ENCODE measurements around the gene ABLIM2. TPM values are rescaled to one million over a fixed set of nuclear protein-coding genes. Genes with fewer than 3 reads are reported as not detected.

ABLIM2 gene
- total and polyA plus RNA-seq, 2 of the 4 experiments (the other 2 are of a cell fraction), result under 0.01 to 0.10 TPM

GRCh38 chr4:8176547-8177399, 18.2 kb upstream of the ABLIM2 start (continued):
- no peak for TF ChIP-seq CEBPB (IDR thresholded peaks at IDR 0.05; ENCODE audit: low read depth, low read length)
- no peak for TF ChIP-seq FOS (IDR thresholded peaks at IDR 0.05; ENCODE audit: low read depth, low read length)

GRCh38 chr4:8175686-8176085, 17.1 kb upstream of the ABLIM2 start:
- Histone ChIP-seq H3K14ac (replicated peaks; ENCODE audit: low read depth, low read length) (no peak overlapping the region), H4K20me1 (ENCODE audit: insufficient read depth, low read length) (peaks cover 6% of the 10 kb centered on the region), H3K18ac (ENCODE audit: low read depth, low read length) (no peak overlapping the region), H3K9ac (ENCODE audit: low read depth, low read length) (no peak overlapping the region), H3K27me3 (ENCODE audit: control insufficient read depth, insufficient read depth, low read length) (peaks cover 46% of the 10 kb centered on the region), H3K4me2 (ENCODE audit: low read depth, low read length) (no peak overlapping the region), H3K9me1 (ENCODE audit: insufficient read depth, low read length) (no peaks in the 10 kb centered on the region), H3K23ac (ENCODE audit: low read depth, low read length) (no peak overlapping the region), H4K91ac (ENCODE audit: insufficient read depth, low read depth, low read length) (no peak overlapping the region), H2BK20ac (ENCODE audit: low read depth, low read length) (no peak overlapping the region), H3K4me3 (ENCODE audit: insufficient read depth, low read depth, low read length) (no peak overlapping the region), H3K4me1 (ENCODE audit: control insufficient read depth, insufficient read depth, low read length) (no peaks in the 10 kb centered on the region), H3K27ac (ENCODE audit: insufficient read depth, low read length) (no peak overlapping the region), H2AFZ (replicated peaks; ENCODE audit: low read length, poor library complexity) (no peak overlapping the region), H2BK5ac (ENCODE audit: low read depth, low read length, poor library complexity, severe bottlenecking) (no peak overlapping the region), H3K79me1 (ENCODE audit: low read depth in 1 of 2, low read length in 2 of 2) (no peaks in the 10 kb centered on the region), H4K5ac (ENCODE audit: low read depth, low read length) (no peak overlapping the region), H2AK9ac (replicated peaks; ENCODE audit: low read depth, low read length, poor library complexity) (no peak overlapping the region), H2BK15ac (ENCODE audit: low read depth, low read length) (no peak overlapping the region), H3K9me3 (ENCODE audit: control insufficient read depth, insufficient read depth, low read length) (no peaks in the 10 kb centered on the region), H2BK120ac (ENCODE audit: low read depth, low read length) (no peak overlapping the region), H2AK5ac (ENCODE audit: low read depth, low read length) (no peak overlapping the region), H3K4ac (ENCODE audit: low read depth, low read length) (no peak overlapping the region), H3K36me3 (ENCODE audit: control insufficient read depth, insufficient read depth, low read length) (no peaks in the 10 kb centered on the region), H3K56ac (ENCODE audit: extremely low read depth, insufficient read depth, low read length) (no peak overlapping the region), H4K8ac (ENCODE audit: low read depth in 2 of 2, low read length in 2 of 2) (no peak overlapping the region)
- 90% methylated on average over 2 of the region's 6 CpGs; no CpG with 5 or more reads in 1 of the 2 experiments for WGBS, 2 experiments (ENCODE audit: extremely low coverage in 2 of 2, insufficient read length in 1 of 2)
- dilution Hi-C loops (cut with HindIII; ENCODE audit: low sequenced_read_pairs, unreplicated experiment), result no loop called here
- ATAC-seq (ENCODE audit: low read depth), result no peak
- no peak for DNase-seq
- CTCF ChIA-PET, result interaction anchor here (1.5 to 1.8 kb wide), 2 partner anchors 55 to 226 kb away, joined by 6 to 15 read pairs; no protein-coding TSS in a partner anchor
- intact Hi-C loops (cut with micrococcal nuclease), result loop anchor here (2.0 to 5.0 kb wide), 2 partner anchors 42 to 67 kb away; no protein-coding TSS in a partner anchor
- in situ Hi-C loops (cut with MboI; ENCODE audit: low sequenced_read_pairs), result loop anchor here (5.0 kb wide), 1 partner anchor 227 kb away; no protein-coding TSS in a partner anchor
- no TSS peak for BruUV-seq (replicated peaks)
- POLR2A ChIA-PET (ENCODE audit: unreplicated experiment), result no interaction called here
- TF ChIP-seq BHLHE40 (IDR thresholded peaks at IDR 0.05; ENCODE audit: low read depth, low read length), result no peak
- TF ChIP-seq MAZ (IDR thresholded peaks at IDR 0.05; ENCODE audit: borderline replicate concordance, low read depth, low read length), result no peak
- TF ChIP-seq USF2 (IDR thresholded peaks at IDR 0.05; ENCODE audit: low read depth, low read length), result no peak
- no peak for TF ChIP-seq POLR2A (IDR thresholded peaks at IDR 0.05; ENCODE audit: low read depth, low read length)
- no peak for TF ChIP-seq RCOR1 (IDR thresholded peaks at IDR 0.05; ENCODE audit: insufficient replicate concordance, low read length)
- TF ChIP-seq FOS (IDR thresholded peaks at IDR 0.05; ENCODE audit: low read depth, low read length), result no peak
- TF ChIP-seq SMC3 (IDR thresholded peaks at IDR 0.05; ENCODE audit: low read depth, low read length), result no peak
- no peak for TF ChIP-seq MAFK (IDR thresholded peaks at IDR 0.05; ENCODE audit: low read depth, low read length)
- no peak for TF ChIP-seq CHD1 (IDR thresholded peaks at IDR 0.05; ENCODE audit: low read depth, low read length)
- no peak for TF ChIP-seq CEBPB (IDR thresholded peaks at IDR 0.05; ENCODE audit: low read depth, low read length)
- TF ChIP-seq CTCF (conservative IDR thresholded peaks at IDR 0.05; ENCODE audit: low read depth, low read length), result no peak
- TF ChIP-seq ELK1 (IDR thresholded peaks at IDR 0.05; ENCODE audit: borderline replicate concordance, low read depth, low read length), result no peak
